Heart right ventricle (tissue), 16 donors: Measurements from ENCODE around the gene NAT8L. TPM values are rescaled to one million over a fixed set of nuclear protein-coding genes. Genes with fewer than 3 reads are reported as not detected.
"Not testable (repeated sequence)": the region's sequence is repeated elsewhere in the genome, so short reads cannot be mapped to it uniquely, and the experiment has no call there.

ENCODE experiments used
- ATAC-seq, 8 donors: fragments of 200-7000 bp; cut with Tn5 transposase; one replicate each; pipeline ENCODE4 v1.9.1; 2020; ENCODE audit warnings: mild to moderate bottlenecking in 8 of 8, moderate library complexity in 8 of 8, moderate number of reproducible peaks in 1 of 8
- DNase-seq, 2 donors: peaks; one replicate each; pipeline ENCODE4 v3.0.0-alpha.2; 2020
- H3K27ac ChIP-seq, 10 donors: fragments of 200-600 bp; sonication (generic) in 2 of 10; one replicate each; pipeline versions ENCODE4 v1.5.0 to v1.8.0; 2020 to 2022; ENCODE audit warnings: mild to moderate bottlenecking in 3 of 10
- H3K27me3 ChIP-seq, 7 donors: fragments of 200-600 bp; one replicate each; pipeline ENCODE4 v1.8.0; 2021 to 2022; ENCODE audit warnings: mild to moderate bottlenecking in 2 of 7
- H3K36me3 ChIP-seq, 9 donors: fragments of 200-600 bp; sonication (generic) in 1 of 9; one replicate each; pipeline versions ENCODE4 v1.5.0 to v1.8.0; 2020 to 2022; ENCODE audit warnings: mild to moderate bottlenecking in 2 of 9
- H3K4me1 ChIP-seq, 9 donors: fragments of 200-600 bp; sonication (generic) in 1 of 9; one replicate each; pipeline versions ENCODE4 v1.5.0 to v1.8.0; 2020 to 2022; ENCODE audit warnings: mild to moderate bottlenecking in 4 of 9
- H3K4me3 ChIP-seq, 10 donors: fragments of 200-600 bp; sonication (generic) in 2 of 10; one replicate each; pipeline versions ENCODE4 v1.5.0 to v1.8.0; 2020 to 2022; ENCODE audit warnings: mild to moderate bottlenecking in 7 of 10, moderate library complexity in 2 of 10
- H3K9me3 ChIP-seq, 11 donors: fragments of 200-600 bp in 10 of 11; sonication (generic) in 2 of 11; one replicate each; pipeline versions ENCODE4 v1.5.0 to v1.8.0; 2013 to 2022; ENCODE audit warnings: mild to moderate bottlenecking in 2 of 11, control low read depth in 1 of 11, moderate library complexity in 1 of 11
- CTCF ChIP-seq, 9 donors: fragments of 200-600 bp; sonication (generic) in 2 of 9; IDR thresholded peaks; one replicate each; pipeline versions ENCODE4 v1.5.0 to v1.8.0; 2021 to 2022; ENCODE audit warnings: antibody characterized with exemption in 9 of 9, mild to moderate bottlenecking in 5 of 9, moderate library complexity in 1 of 9
- WGBS, 2 donors: extraction: QIAGEN DNeasy Blood & Tissue Kit; methylation state at CpG; one replicate each; pipeline ENCODE4 v1.1.7; 2013; ENCODE audit warnings: inconsistent platforms in 1 of 2; 5-methylcytosine and 5-hydroxymethylcytosine counted together
- intact Hi-C, 10 donors: fragments of 100-400 bp; cut with DNase I; formaldehyde crosslinking; loops; one replicate each; pipeline versions ENCODE4 v1.11.1 to v1.14.2; 2022
- long read RNA-seq, 3 donors: library from polyadenylated mRNA; unstranded; transcript quantifications; one replicate each; pipeline ENCODE4 v2.0.0, GENCODE V29; 2020 to 2021
- polyA plus RNA-seq, 2 donors: library from polyadenylated mRNA; stranded (reverse); fragments of 200-250 nt; gene quantifications; one replicate each; pipeline ENCODE4 v1.2.3, GENCODE V29; 2013
- total RNA-seq, 10 donors: library from RNA; stranded (reverse); fragmentation: NEBNext Ultra II Directional in 3 of 10; extraction: Animal tissue kit (Norgen Biotek cat#: 25700) in 3 of 10; gene quantifications; one replicate each; pipeline versions ENCODE4 v1.2.1 to v1.2.4, GENCODE V29; 2021 to 2023
- donor health status: Arrhythmogenic right ventricular cardiomyopathy.
- donor health status: ischemic (EF 13 %, LVEDD 7.1; RV severe dilation, severe dysfunction).
- donor health status: healthy with polysubstance abuse.
- donor health status: DM: no; HTN: yes; CAD: no.
- donor health status: DM: no; HTN: no; CAD: no.
- donor health status: ischemic (EF 25% LVEDD 6.9; RV normal size, moderate dysfunction).
- donor health status: ischemic (EF 25% LVEDD 5.7; RV mildly dilated, moderate dysfunction).
- donor health status: healthy.
- donor health status: DM: yes; HTN: yes; CAD: no.
- donor health status: Ischemic cardiomyopathy.
- donor health status: ischemic (EF 35%, LVEDD 5.7; RV mildly dilated, moderate dysfunction).
- donor health status: nonischemic (EF 11% LVEDD 7.7; RV severe dilation, severe dysfunction).
- donor health status: DM: yes; HTN: yes; CAD: no.
- donor health status: PGD.
- donor health status: ischemic (EF 29% LVEDD 5.4; RV normal size, mild dysfunction).
- donor health status: nonischemic (EF 23%, LVEDD 6.1; RV moderate dilation, normal function).

NAT8L gene
- total RNA-seq (1 to 10 TPM in 1 of 10 donors, under 1 TPM in 9; 0.12 to 1.4 (median 0.43) TPM), polyA plus RNA-seq (under 1 TPM; 0.19 to 0.29 TPM)
- long read RNA-seq, donor 1: 0 reads
- long read RNA-seq, donor 2, partial matches to known transcripts: 0 of 1 reads
- long read RNA-seq, donor 2, other reads (novel, unspliced or antisense): 1 of 1 reads
- long read RNA-seq, donor 3, partial matches to known transcripts: 0 of 1 reads
- long read RNA-seq, donor 3, other reads (novel, unspliced or antisense): 1 of 1 reads

- intact Hi-C loops: no loop called here
- H3K27ac ChIP-seq: no peak within 1 kb of the TSS
- WGBS, 2 donors: 0 to 1% methylated on average over 34 to 119 of the region's 119 CpGs
These were observed at the start of gene NAT8L for GRCh38 chr4:2059046-2059725. NAT8L (plus strand) TSS chr4:2059327; CDS start chr4:2059512, 185 bp downstream.

GRCh38 chr4:2009651-2010233, 49.4 kb upstream of the NAT8L start:
- peak; percentile 45 to 50 for DNase-seq
- Histone ChIP-seq H3K9me3 (no peaks in the 10 kb centered on the region), H3K4me3 (peak overlapping the region; percentile 66 to 100 (median 96)), H3K4me1 (peaks cover 0 to 36% (median 25%) of the 10 kb centered on the region in 9 donors), H3K27ac (peak overlapping the region; percentile 90 to 100 (median 98)), H3K27me3 (no peaks in the 10 kb centered on the region), H3K36me3 (peaks cover 0 to 23% (median 0%) of the 10 kb centered on the region in 9 donors)
- peak; percentile 25 to 49 (median 36) for ATAC-seq
- WGBS, 2 donors: 9 to 11% methylated on average over 23 of the region's 23 CpGs
- TF ChIP-seq CTCF (IDR thresholded peaks at IDR 0.05): peak in 3 of 9 donors; percentile 16 to 27 (median 24)
- intact Hi-C loops: no loop called here

More at GRCh38 chr4:2059046-2059725, at the start of gene NAT8L:
- Histone ChIP-seq H3K27me3 (peaks cover 14 to 78% (median 70%) of the 10 kb centered on the region in 7 donors), H3K4me3 (peak within 1 kb of the TSS in 9 of 10 donors; percentile 16 to 45 (median 37)), H3K36me3 (no peaks in the 10 kb centered on the region), H3K4me1 (peaks cover 0 to 10% (median 5%) of the 10 kb centered on the region in 9 donors), H3K9me3 (no peaks in the 10 kb centered on the region)
- TF ChIP-seq CTCF (IDR thresholded peaks at IDR 0.05): no peak
- DNase-seq: peak in 1 of 2 donors; percentile 13
- ATAC-seq: peak in 2 of 8 donors; percentile 29 to 39

GRCh38 chr4:2011583-2011982, 47.5 kb upstream of the NAT8L start:
- Histone ChIP-seq H3K36me3 (peaks cover 0 to 7% (median 0%) of the 10 kb centered on the region in 9 donors), H3K9me3 (no peaks in the 10 kb centered on the region), H3K4me3 (no peak overlapping the region), H3K27me3 (no peaks in the 10 kb centered on the region), H3K27ac (no peak overlapping the region), H3K4me1 (peaks cover 0 to 29% (median 21%) of the 10 kb centered on the region in 9 donors)
- no peak for DNase-seq
- ATAC-seq: no peak
- no peak for TF ChIP-seq CTCF (IDR thresholded peaks at IDR 0.05)
- intact Hi-C loops: no loop called here
- 85 to 92% methylated on average over 3 of the region's 3 CpGs for WGBS, 2 donors

GRCh38 chr4:2015008-2015407, 44.1 kb upstream of the NAT8L start:
- intact Hi-C loops: no loop called here
- no peak for DNase-seq
- WGBS, 2 donors: 78 to 82% methylated on average over 4 of the region's 4 CpGs
- ATAC-seq: no peak
- no peak for TF ChIP-seq CTCF (IDR thresholded peaks at IDR 0.05)
- H3K9me3 ChIP-seq: no peaks in the 10 kb centered on the region
- no peak overlapping the region for H3K27ac ChIP-seq
- H3K4me3 ChIP-seq: no peak overlapping the region
- H3K4me1 ChIP-seq: peaks cover 0 to 9% (median 2%) of the 10 kb centered on the region in 9 donors
- H3K27me3 ChIP-seq: peaks cover 0 to 18% (median 3%) of the 10 kb centered on the region in 7 donors
- H3K36me3 ChIP-seq: no peaks in the 10 kb centered on the region

GRCh38 chr4:2021358-2022018, 37.6 kb upstream of the NAT8L start:
- ATAC-seq, H3K4me1 ChIP-seq, H3K36me3 ChIP-seq, H3K9me3 ChIP-seq, intact Hi-C loops, DNase-seq, H3K27ac ChIP-seq: not testable (repeated sequence)
- H3K4me3 ChIP-seq: peak overlapping the region in 7 of 10 donors; percentile 8 to 33 (median 26)
- peaks cover 0 to 60% (median 15%) of the 10 kb centered on the region in 7 donors for H3K27me3 ChIP-seq
- 8 to 10% methylated on average over 15 of the region's 15 CpGs for WGBS, 2 donors
